22Rv1 (cell line): ENCODE measurements around the gene RAD51B.

Source experiments
- ZFX ChIP-seq: fragments of 450-650 bp; IDR thresholded peaks from 2 replicates; pipeline ENCODE4 v1.6.1; 2017; ENCODE audit warnings: antibody characterized with exemption, borderline replicate concordance
- TF ChIP-seq, protein P1 (sequence below): fragments of 450-650 bp; IDR thresholded peaks from 2 replicates; pipeline ENCODE4 v1.5.1; 2017; ENCODE audit warnings: mild to moderate bottlenecking

DNA sequence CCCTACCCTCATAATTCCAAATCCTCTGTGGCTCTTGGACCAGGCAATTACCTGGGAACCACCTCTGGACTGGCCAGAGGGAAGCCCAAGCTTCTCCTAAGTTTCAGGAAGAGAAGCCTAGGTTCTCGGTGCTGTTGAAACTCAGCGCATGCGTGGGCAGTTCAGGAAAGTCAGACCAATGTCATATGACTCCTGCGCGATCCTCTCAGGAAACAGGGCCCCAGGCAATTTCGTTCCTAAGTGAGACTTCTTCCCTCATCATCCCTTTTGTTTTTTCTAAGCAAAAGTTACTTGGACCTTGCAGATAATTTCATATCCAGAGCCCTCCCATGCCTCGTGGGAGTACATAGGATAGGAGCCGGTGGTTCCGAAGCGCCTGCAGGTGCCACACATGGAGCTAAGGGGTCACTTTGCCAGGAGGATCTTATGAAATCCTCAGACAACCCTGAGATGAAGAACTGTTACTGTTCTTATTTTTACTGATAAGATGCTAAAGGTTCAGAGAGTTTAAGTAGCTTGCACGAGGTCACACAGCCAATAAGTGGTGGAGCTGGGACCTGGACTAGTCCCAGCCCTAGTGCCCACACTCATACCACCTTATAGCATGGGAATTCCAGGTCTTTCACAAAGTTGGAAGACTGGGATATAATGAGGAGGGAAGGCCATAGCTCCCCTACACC is 805.1 kb downstream of the RAD51B start:
- TF ChIP-seq, protein P1, sequence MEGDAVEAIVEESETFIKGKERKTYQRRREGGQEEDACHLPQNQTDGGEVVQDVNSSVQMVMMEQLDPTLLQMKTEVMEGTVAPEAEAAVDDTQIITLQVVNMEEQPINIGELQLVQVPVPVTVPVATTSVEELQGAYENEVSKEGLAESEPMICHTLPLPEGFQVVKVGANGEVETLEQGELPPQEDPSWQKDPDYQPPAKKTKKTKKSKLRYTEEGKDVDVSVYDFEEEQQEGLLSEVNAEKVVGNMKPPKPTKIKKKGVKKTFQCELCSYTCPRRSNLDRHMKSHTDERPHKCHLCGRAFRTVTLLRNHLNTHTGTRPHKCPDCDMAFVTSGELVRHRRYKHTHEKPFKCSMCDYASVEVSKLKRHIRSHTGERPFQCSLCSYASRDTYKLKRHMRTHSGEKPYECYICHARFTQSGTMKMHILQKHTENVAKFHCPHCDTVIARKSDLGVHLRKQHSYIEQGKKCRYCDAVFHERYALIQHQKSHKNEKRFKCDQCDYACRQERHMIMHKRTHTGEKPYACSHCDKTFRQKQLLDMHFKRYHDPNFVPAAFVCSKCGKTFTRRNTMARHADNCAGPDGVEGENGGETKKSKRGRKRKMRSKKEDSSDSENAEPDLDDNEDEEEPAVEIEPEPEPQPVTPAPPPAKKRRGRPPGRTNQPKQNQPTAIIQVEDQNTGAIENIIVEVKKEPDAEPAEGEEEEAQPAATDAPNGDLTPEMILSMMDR: no peak
- no peak for TF ChIP-seq ZFX
